IMR-90 (cell line): ENCODE data around the gene SBSN. TPM values are rescaled to one million over a fixed set of nuclear protein-coding genes. Genes with fewer than 3 reads are reported as not detected.

ENCODE experiments used
- ATAC-seq: fragments of 200-7000 bp; cut with Tn5 transposase; 2 replicates; pipeline ENCODE4 v1.9.1; 2020; ENCODE audit warnings: low read depth, mild to moderate bottlenecking, moderate library complexity
- BruUV-seq: library from RNA; stranded (reverse); fragments of 400-500 nt; replicated peaks from 2 replicates; lab custom pipeline; 2021; lab: Mats Ljungman, UMichigan
- CTCF ChIA-PET: fragments of 300-600 bp; formaldehyde crosslinking; extraction: SDS; loops from one replicate; lab custom pipeline; 2021; ENCODE audit warnings: antibody characterized with exemption; lab: Yijun Ruan, JAX
- POLR2A ChIA-PET: fragments of 300-600 bp; sonication (Branson Sonifier 250); formaldehyde crosslinking; loops from one replicate; lab custom pipeline; 2022; ENCODE audit warnings: antibody characterized with exemption; ENCODE audit not compliant: unreplicated experiment; lab: Charles Lee
- DNase-seq: peaks from one replicate; pipeline ENCODE4 v3.0.0; 2013
- H2AFZ ChIP-seq: replicated peaks from 2 replicates; pipeline ENCODE3; 2013; ENCODE audit warnings: low read length, mild to moderate bottlenecking; ENCODE audit not compliant: poor library complexity
- H2AK5ac ChIP-seq: 2 replicates; pipeline ENCODE4 v1.6.1; 2013; ENCODE audit warnings: low read depth, low read length, inconsistent platforms
- H2AK9ac ChIP-seq: replicated peaks from 2 replicates; pipeline ENCODE3; 2013; ENCODE audit warnings: mild to moderate bottlenecking, low read depth, low read length, moderate library complexity; ENCODE audit not compliant: poor library complexity
- H2BK120ac ChIP-seq: 2 replicates; pipeline ENCODE4 v1.6.1; 2013; ENCODE audit warnings: low read depth, low read length, inconsistent platforms
- H2BK15ac ChIP-seq: 3 replicates; pipeline ENCODE4 v1.6.1; 2013; ENCODE audit warnings: low read depth, low read length, inconsistent platforms
- H2BK20ac ChIP-seq: 2 replicates; pipeline ENCODE4 v1.6.1; 2013; ENCODE audit warnings: low read depth, mild to moderate bottlenecking, inconsistent platforms, low read length, moderate library complexity
- H2BK5ac ChIP-seq: 2 replicates; pipeline ENCODE4 v1.6.1; 2013; ENCODE audit warnings: mild to moderate bottlenecking, low read depth, low read length, inconsistent platforms; ENCODE audit not compliant: poor library complexity, severe bottlenecking
- H3K14ac ChIP-seq: replicated peaks from 2 replicates; pipeline ENCODE4 v1.6.1; 2013; ENCODE audit warnings: low read depth, low read length, inconsistent platforms
- H3K18ac ChIP-seq: 2 replicates; pipeline ENCODE4 v1.6.1; 2013; ENCODE audit warnings: low read depth, low read length, control low read depth
- H3K23ac ChIP-seq: 2 replicates; pipeline ENCODE4 v1.6.1; 2013; ENCODE audit warnings: low read depth, low read length, inconsistent platforms
- H3K27ac ChIP-seq: 2 replicates; pipeline ENCODE4 v1.5.1; 2013; ENCODE audit warnings: mild to moderate bottlenecking, control low read depth, low read length; ENCODE audit not compliant: insufficient read depth
- H3K27me3 ChIP-seq: 2 replicates; pipeline ENCODE4 v1.6.1; 2013; ENCODE audit warnings: low read length; ENCODE audit not compliant: control insufficient read depth, insufficient read depth
- H3K36me3 ChIP-seq: 2 replicates; pipeline ENCODE4 v1.6.1; 2013; ENCODE audit warnings: low read length, mixed read lengths; ENCODE audit not compliant: control insufficient read depth, insufficient read depth
- H3K4ac ChIP-seq: 2 replicates; pipeline ENCODE4 v1.6.1; 2013; ENCODE audit warnings: low read depth, low read length, inconsistent platforms
- H3K4me1 ChIP-seq: 2 replicates; pipeline ENCODE4 v1.6.1; 2013; ENCODE audit warnings: low read length, mixed read lengths; ENCODE audit not compliant: control insufficient read depth, insufficient read depth
- H3K4me2 ChIP-seq: 2 replicates; pipeline ENCODE4 v1.6.1; 2013; ENCODE audit warnings: low read depth, mild to moderate bottlenecking, control low read depth, low read length, moderate library complexity
- H3K4me3 ChIP-seq: 2 replicates; pipeline ENCODE4 v1.5.1; 2013; ENCODE audit warnings: low read depth, mild to moderate bottlenecking, control low read depth, low read length, moderate library complexity; ENCODE audit not compliant: insufficient read depth
- H3K56ac ChIP-seq: 2 replicates; pipeline ENCODE4 v1.6.1; 2013; ENCODE audit warnings: low read length, inconsistent platforms; ENCODE audit not compliant: insufficient read depth; ENCODE audit errors: extremely low read depth
- H3K79me1 ChIP-seq, 2 experiments: 2 replicates each; pipeline ENCODE4 v1.6.1; 2013; ENCODE audit warnings: low read length in 2 of 2, inconsistent platforms in 1 of 2, low read depth in 1 of 2
- H3K9ac ChIP-seq: 2 replicates; pipeline ENCODE4 v1.6.1; 2013; ENCODE audit warnings: low read depth, low read length, control low read depth
- H3K9me1 ChIP-seq: 2 replicates; pipeline ENCODE4 v1.6.1; 2013; ENCODE audit warnings: low read length, inconsistent platforms; ENCODE audit not compliant: insufficient read depth
- H3K9me3 ChIP-seq: 2 replicates; pipeline ENCODE4 v1.6.1; 2013; ENCODE audit warnings: low read length; ENCODE audit not compliant: control insufficient read depth, insufficient read depth
- H4K20me1 ChIP-seq: 2 replicates; pipeline ENCODE4 v1.6.1; 2013; ENCODE audit warnings: low read length, inconsistent platforms; ENCODE audit not compliant: insufficient read depth
- H4K5ac ChIP-seq: 2 replicates; pipeline ENCODE4 v1.6.1; 2013; ENCODE audit warnings: mild to moderate bottlenecking, low read depth, low read length, control low read depth
- H4K8ac ChIP-seq, 2 experiments: 2 replicates each; pipeline ENCODE4 v1.6.1; 2013; ENCODE audit warnings: low read depth in 2 of 2, low read length in 2 of 2, control low read depth in 1 of 2, inconsistent platforms in 1 of 2
- H4K91ac ChIP-seq: 2 replicates; pipeline ENCODE4 v1.6.1; 2013; ENCODE audit warnings: low read depth, low read length, inconsistent platforms; ENCODE audit not compliant: insufficient read depth
- CEBPB ChIP-seq: IDR thresholded peaks from 2 replicates; pipeline ENCODE4 v1.6.1; 2012; ENCODE audit warnings: low read depth, low read length, improper control_type of control experiment
- CHD1 ChIP-seq: IDR thresholded peaks from 2 replicates; pipeline ENCODE4 v1.6.1; 2012; ENCODE audit warnings: low read depth, low read length, improper control_type of control experiment
- FOS ChIP-seq: fragments of 150-350 bp; IDR thresholded peaks from 2 replicates; pipeline ENCODE4 v1.6.1; 2016; ENCODE audit warnings: low read depth, low read length
- MAFK ChIP-seq: IDR thresholded peaks from 2 replicates; pipeline ENCODE4 v1.6.1; 2012; ENCODE audit warnings: low read depth, low read length, improper control_type of control experiment
- MAZ ChIP-seq: IDR thresholded peaks from 2 replicates; pipeline ENCODE4 v1.6.1; 2012; ENCODE audit warnings: low read depth, mild to moderate bottlenecking, low read length, improper control_type of control experiment, moderate library complexity, borderline replicate concordance
- NFE2L2 ChIP-seq: fragments of 150-350 bp; IDR thresholded peaks from 2 replicates; pipeline ENCODE4 v1.6.1; 2016; ENCODE audit warnings: low read depth, mild to moderate bottlenecking, low read length
- POLR2A ChIP-seq: IDR thresholded peaks from 2 replicates; pipeline ENCODE4 v1.6.1; 2012; ENCODE audit warnings: mild to moderate bottlenecking, low read depth, low read length
- RAD21 ChIP-seq: IDR thresholded peaks from 2 replicates; pipeline ENCODE4 v1.6.1; 2012; ENCODE audit warnings: low read length, improper control_type of control experiment
- USF2 ChIP-seq: fragments of 150-350 bp; IDR thresholded peaks from 2 replicates; pipeline ENCODE4 v1.6.1; 2017; ENCODE audit warnings: mild to moderate bottlenecking, antibody characterized with exemption, low read length, low read depth
- WGBS, 2 experiments: methylation state at CpG; one replicate each; pipeline versions ENCODE4 v1.1.5 to v1.1.7; 2013; ENCODE audit warnings: missing lambda C conversion rate in 2 of 2; ENCODE audit not compliant: insufficient read length in 1 of 2; ENCODE audit errors: extremely low coverage in 2 of 2; 5-methylcytosine and 5-hydroxymethylcytosine counted together
- dilution Hi-C: fragments of 300-500 bp; cut with HindIII; formaldehyde crosslinking; loops from one replicate; pipeline ENCODE4 v1.14.3; 2018; ENCODE audit warnings: low sequenced_read_pairs; ENCODE audit not compliant: unreplicated experiment
- in situ Hi-C: fragments of 300-500 bp; cut with MboI; formaldehyde crosslinking; loops from 3 replicates; pipeline ENCODE4 v1.14.3; 2019; ENCODE audit warnings: low sequenced_read_pairs, inconsistent platforms, mixed read lengths
- intact Hi-C: fragments of 100-400 bp; cut with micrococcal nuclease; formaldehyde crosslinking; loops from 2 replicates; pipeline ENCODE4 v1.10.0; 2022
- polyA plus RNA-seq, 3 experiments: library from polyadenylated mRNA; depleted of rRNA; stranded (reverse); fragments of >200 nt; gene quantifications; 2 replicates each; pipeline ENCODE4 v1.2.3, GENCODE V29; 2012; ENCODE audit warnings: low replicate concordance in 1 of 3
- total RNA-seq: library from RNA; depleted of rRNA; stranded (reverse); fragments of >200 nt; gene quantifications from 2 replicates; pipeline ENCODE4 v1.2.3, GENCODE V29; 2012
- TF ChIP-seq, protein P1 (sequence below): fragments of 150-350 bp; IDR thresholded peaks from 2 replicates; pipeline ENCODE4 v1.6.1; 2016; ENCODE audit warnings: low read depth, mild to moderate bottlenecking, low read length, moderate library complexity, borderline replicate concordance

Gene SBSN
- total and polyA plus RNA-seq, 2 of the 4 experiments (the other 2 are of a cell fraction) = 0.72 to 6.4 TPM

DNA sequence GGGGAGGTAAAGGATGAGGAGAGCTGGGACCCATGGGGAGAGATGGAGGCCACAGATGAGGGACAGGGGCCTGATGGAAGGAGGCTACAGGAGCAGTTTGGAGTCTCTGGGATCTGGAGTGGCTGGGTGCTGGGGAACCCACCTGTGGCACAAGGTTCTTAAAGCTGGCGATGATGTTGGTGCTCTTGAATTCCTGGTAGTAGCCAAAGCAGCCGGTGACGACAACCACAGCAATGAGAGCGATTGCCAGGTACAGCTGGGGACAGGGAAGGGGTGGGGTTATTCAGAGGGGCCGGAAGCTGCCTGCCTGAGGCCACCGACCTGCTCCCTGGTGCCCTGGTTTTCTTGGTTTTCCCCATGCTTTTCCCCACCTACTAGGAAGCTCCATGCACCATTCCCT lies 32.6 kb upstream of the SBSN start:
- no peaks in the 10 kb centered on the region for H4K20me1 ChIP-seq
- no peak overlapping the region for H3K4me3 ChIP-seq
- no peaks in the 10 kb centered on the region for H3K4me1 ChIP-seq
- no peaks in the 10 kb centered on the region for H3K9me3 ChIP-seq
- H2BK20ac ChIP-seq = no peak overlapping the region
- no peak overlapping the region for H3K14ac ChIP-seq
- H2AK5ac ChIP-seq = no peak overlapping the region
- H3K79me1 ChIP-seq = no peaks in the 10 kb centered on the region
- no peak overlapping the region for H3K27ac ChIP-seq
- no peak overlapping the region for H3K9ac ChIP-seq
- no peak overlapping the region for H3K18ac ChIP-seq
- ATAC-seq = no peak
- no peak overlapping the region for H2BK15ac ChIP-seq
- no peak overlapping the region for H2BK5ac ChIP-seq
- 0 out of 2 replicates have a peak, but pooled peaks cover 3% of the 10 kb centered on the region for H3K9me1 ChIP-seq
- in situ Hi-C loops (no loop called here), intact Hi-C loops (no loop called here), dilution Hi-C loops (no loop called here)
- H3K4ac ChIP-seq = no peak overlapping the region
- no peak overlapping the region for H2AK9ac ChIP-seq
- no peak for DNase-seq
- H3K4me2 ChIP-seq = no peak overlapping the region
- ChIA-PET CTCF (no interaction called here), POLR2A (no interaction called here)
- peaks cover 45% of the 10 kb centered on the region for H3K27me3 ChIP-seq
- H4K5ac ChIP-seq = no peak overlapping the region
- H3K36me3 ChIP-seq = no peaks in the 10 kb centered on the region
- H2BK120ac ChIP-seq = no peak overlapping the region
- H4K8ac ChIP-seq = no peak overlapping the region
- TF ChIP-seq MAZ (no peak), MAFK (no peak), FOS (no peak), CEBPB (no peak), POLR2A (no peak), CHD1 (no peak), USF2 (no peak), NFE2L2 (no peak), RAD21 (no peak)
- TF ChIP-seq, protein P1, sequence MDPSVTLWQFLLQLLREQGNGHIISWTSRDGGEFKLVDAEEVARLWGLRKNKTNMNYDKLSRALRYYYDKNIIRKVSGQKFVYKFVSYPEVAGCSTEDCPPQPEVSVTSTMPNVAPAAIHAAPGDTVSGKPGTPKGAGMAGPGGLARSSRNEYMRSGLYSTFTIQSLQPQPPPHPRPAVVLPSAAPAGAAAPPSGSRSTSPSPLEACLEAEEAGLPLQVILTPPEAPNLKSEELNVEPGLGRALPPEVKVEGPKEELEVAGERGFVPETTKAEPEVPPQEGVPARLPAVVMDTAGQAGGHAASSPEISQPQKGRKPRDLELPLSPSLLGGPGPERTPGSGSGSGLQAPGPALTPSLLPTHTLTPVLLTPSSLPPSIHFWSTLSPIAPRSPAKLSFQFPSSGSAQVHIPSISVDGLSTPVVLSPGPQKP = no peak
- WGBS, 2 experiments = 60% methylated on average over 1 of the region's 6 CpGs; no CpG with 5 or more reads in 1 of the 2 experiments
- H2AFZ ChIP-seq = no peak overlapping the region
- H3K56ac ChIP-seq = no peak overlapping the region
- no TSS peak for BruUV-seq
- H3K23ac ChIP-seq = no peak overlapping the region
- H4K91ac ChIP-seq = no peak overlapping the region
